GM12873 (cell line): ENCODE measurements around the gene AFF4.

Source experiments
- TF ChIP-seq, protein P1 (sequence below): IDR thresholded peaks from 2 replicates; pipeline ENCODE4 v1.5.1; 2012; ENCODE audit warnings: low read depth, mild to moderate bottlenecking, moderate library complexity, low read length, control low read depth; ENCODE audit not compliant: insufficient read depth; ENCODE audit errors: missing control alignments

Gene AFF4

DNA sequence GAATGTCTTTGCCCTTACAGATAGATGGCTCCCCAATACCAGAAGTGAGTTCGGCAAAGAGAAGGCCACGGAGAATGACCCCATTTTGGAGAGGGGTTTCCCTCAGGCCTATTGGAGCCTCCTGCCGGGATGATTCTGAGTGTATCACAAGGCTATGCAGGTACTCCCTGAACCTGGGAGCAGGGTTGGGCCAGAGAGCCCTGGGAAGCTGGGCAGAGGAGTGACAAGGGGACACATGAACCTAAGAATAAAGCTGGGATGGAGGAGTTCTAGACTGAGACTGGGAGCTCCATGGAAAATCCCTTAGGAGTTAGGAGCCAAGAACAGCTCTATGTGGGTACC, 89.5 kb downstream of the AFF4 start:
- TF ChIP-seq, protein P1, sequence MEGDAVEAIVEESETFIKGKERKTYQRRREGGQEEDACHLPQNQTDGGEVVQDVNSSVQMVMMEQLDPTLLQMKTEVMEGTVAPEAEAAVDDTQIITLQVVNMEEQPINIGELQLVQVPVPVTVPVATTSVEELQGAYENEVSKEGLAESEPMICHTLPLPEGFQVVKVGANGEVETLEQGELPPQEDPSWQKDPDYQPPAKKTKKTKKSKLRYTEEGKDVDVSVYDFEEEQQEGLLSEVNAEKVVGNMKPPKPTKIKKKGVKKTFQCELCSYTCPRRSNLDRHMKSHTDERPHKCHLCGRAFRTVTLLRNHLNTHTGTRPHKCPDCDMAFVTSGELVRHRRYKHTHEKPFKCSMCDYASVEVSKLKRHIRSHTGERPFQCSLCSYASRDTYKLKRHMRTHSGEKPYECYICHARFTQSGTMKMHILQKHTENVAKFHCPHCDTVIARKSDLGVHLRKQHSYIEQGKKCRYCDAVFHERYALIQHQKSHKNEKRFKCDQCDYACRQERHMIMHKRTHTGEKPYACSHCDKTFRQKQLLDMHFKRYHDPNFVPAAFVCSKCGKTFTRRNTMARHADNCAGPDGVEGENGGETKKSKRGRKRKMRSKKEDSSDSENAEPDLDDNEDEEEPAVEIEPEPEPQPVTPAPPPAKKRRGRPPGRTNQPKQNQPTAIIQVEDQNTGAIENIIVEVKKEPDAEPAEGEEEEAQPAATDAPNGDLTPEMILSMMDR: no peak

DNA sequence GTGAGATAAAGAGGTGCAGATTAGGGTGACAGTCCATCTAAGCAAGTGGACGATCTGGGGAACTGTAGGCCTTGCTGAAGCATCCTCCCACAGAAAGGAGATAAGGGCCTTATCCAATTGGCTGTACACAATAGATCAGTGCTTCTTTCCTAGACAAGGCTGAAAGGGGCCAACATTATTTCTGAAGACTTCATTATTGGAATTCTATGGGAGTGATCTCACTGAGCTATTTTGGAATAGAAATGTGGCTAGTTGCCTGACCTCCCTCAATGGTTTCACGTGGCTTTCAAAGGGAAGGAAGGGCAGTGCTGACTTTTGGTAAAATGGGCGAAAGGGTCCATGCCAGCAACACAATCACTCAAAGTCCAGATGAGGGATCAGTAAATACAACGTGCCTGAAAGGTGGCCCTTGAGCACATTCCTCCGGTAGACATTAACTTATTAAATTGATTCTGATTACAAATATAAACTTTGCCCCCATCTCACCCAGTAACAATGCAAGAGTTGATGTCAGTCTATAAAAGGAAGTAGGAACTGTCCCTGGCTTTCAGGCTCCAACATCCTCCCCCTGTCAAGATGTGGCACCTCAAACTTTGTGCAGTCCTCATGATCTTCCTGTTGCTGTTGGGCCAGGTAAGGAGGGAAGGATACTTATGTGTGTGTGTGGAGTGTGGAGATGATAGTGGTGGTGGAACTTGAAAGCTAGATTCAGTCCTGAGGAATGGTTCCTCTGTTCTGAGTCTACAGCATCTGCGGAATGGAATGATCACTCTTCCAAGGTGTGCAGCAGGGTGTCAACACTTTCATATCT, 90.1 kb downstream of the AFF4 start, which contains the start of gene LEAP2:
Gene LEAP2 (plus strand): TSS at position 550 of the 811 bp plus-strand sequence. CDS start 27 bp downstream, at position 577.
- TF ChIP-seq, protein P1: no peak

DNA sequence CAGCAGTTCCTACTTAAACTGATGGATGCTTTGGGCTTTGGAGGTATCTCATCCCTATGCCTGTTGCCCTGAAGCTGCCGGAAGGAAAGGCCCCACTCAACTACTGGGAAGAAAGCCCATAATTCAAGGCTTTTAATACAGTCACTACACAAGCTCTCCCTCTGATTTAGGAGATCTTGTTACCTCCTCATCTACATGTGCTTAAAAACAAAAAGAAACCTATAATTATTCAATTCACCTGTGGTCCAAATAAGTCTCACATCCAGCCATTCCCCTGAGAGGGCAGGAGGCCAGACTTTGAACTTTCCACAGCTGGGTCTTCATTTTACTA, 90.7 kb downstream of the AFF4 start:
- TF ChIP-seq, protein P1: no peak

DNA sequence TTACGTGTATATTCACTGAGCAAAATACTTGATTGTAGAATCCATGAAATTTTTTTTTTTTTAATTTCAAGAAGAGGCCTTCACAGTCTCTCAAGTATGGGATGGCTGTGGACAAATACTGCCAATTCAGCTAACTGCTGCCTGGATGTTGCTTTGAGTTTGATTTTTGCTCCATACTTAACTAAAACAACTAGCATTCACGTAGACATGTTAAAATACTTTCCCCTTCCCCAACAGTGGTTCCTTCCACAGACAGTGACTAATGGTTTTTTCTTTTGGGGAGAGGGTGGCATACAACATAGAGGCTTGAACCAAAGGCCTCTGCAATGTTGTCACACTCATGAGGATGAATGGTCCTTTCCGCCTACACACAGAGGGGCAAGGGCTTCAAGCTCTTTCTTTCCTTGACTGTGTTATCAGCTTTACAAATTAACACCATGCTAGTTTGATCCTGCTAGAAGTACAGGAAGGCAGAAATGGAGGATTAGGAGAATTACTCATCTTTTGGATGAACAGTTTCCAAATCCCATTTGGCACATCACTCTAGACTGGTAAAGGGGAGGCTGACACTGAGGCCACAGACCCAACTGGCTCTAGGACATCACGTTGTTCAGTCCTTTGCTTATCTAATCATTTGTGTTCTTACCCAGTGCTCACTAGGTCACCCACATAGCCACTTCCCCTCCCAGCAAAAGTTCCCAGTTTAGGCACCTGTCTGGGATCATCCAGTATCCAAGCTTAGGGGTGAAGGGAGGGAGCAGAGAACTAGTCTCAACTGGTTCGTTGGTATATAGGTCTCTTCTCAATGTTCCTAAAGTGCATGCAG, 91.8 kb downstream of the AFF4 start:
- TF ChIP-seq, protein P1: no peak

DNA sequence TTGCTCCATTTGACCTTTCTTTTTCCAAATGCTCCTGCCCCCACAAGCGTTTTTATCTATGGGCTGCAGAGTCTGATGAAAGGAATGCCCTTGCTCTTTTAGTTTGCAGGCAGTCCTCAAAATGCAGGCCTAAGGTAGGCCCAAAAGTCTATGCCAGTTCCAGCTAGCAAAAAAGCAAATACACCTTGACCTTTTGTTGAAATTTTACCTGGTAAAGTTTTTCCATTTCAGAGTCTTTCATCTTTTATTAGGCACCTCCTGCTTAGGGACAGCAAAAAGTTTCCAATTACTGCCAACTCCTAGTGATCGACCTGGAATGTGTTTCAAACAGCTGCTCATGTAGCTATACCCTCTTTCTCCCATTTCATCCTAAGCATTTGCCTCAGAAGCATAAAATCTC, 92.6 kb downstream of the AFF4 start:
- TF ChIP-seq, protein P1: no peak

DNA sequence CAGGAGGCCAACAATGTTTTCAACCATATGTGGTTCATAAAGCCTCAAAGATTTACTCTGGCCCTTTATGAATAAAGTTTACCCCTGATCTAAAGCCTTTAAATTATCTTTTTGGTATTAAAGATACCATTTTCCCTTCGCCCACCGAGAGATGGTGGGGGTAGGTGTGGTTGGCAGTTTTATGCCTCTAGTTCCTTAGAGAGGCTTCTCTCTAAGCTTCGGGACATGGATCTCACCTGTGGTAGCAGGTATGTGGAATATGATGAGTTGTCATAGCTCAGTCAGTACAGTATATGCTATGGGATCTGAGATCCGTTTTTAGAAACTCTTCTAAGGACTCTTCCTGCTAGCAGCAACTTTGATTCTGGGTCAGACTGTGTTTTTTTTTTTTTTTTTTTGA, 94.7 kb downstream of the AFF4 start:
- TF ChIP-seq, protein P1: no peak

DNA sequence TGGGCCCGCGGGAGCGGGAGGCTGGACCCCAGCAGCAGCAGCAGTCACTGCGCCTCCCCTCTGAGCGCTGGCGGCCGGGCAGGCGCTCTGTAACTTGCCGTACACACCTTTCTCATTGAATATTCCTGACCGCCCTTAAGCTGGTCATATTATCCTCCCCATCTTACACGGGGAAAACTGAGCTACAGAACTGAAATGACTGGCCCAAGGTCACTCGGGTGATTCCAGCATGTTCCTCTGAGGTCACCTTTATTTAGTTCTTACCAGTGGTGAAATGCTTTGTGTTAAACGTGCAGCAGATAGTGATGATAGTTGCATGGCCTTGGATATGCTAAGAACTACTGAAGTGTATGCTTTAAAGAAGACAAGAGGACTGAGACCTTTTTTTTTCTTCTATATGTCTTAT, 96.4 kb downstream of the AFF4 start:
- TF ChIP-seq, protein P1: no peak
